Measurements from ENCODE around the gene NEU2.

DNA sequence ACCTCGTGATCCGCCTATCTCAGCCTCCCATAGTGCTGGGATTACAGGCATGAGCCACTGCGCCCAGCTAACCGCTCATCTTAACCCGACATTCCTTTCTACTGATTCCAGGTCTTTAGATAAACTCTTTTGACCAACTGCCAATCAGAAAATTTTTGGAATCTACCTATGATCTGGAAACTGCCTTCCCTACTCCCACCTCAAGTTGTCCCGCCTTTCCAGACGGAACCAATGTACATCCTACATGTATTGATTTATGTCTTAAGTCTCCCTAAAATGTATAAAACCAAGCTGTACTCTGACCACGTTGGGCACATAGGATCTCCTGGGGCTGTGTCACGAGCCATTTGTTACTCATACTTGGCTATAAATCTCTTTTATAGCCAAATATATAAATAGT is 3.2 kb upstream of the NEU2 start:
- TF ChIP-seq POLR2A (IDR thresholded peaks at IDR 0.05; ENCODE audit: low read depth, low read length) (no peak), POLR2AphosphoS5 (IDR thresholded peaks at IDR 0.05; ENCODE audit: low read depth, low read length) (no peak), TAF1 (IDR thresholded peaks at IDR 0.05; ENCODE audit: borderline replicate concordance, low read depth, low read length) (no peak)
